COR-L47 (cell line): ENCODE data around the gene SAP130.

Source experiments
- DNase-seq: peaks from one replicate; lab custom pipeline; 2025; lab: John Stamatoyannopoulos, UW

SAP130 gene

GRCh38 chr2:128026448-128027277 is 1.2 kb downstream of the SAP130 start:
- no peak for DNase-seq

- DNase-seq = no peak
These were observed 3.0 kb downstream of the SAP130 start for GRCh38 chr2:128024816-128025215.

GRCh38 chr2:128017561-128017960 is 10.3 kb downstream of the SAP130 start:
- DNase-seq = no peak

GRCh38 chr2:128016620-128017019 is 11.2 kb downstream of the SAP130 start:
- DNase-seq = no peak

- no peak for DNase-seq
These were observed 15.2 kb downstream of the SAP130 start for GRCh38 chr2:128012698-128013097.

- no peak for DNase-seq
These were observed 19.7 kb downstream of the SAP130 start for GRCh38 chr2:128008074-128008672.

GRCh38 chr2:128004509-128004908 is 23.4 kb downstream of the SAP130 start:
- no peak for DNase-seq

- DNase-seq = no peak
These were observed 24.4 kb downstream of the SAP130 start for GRCh38 chr2:128003463-128003862.

- DNase-seq = no peak
These were observed 31.7 kb downstream of the SAP130 start for GRCh38 chr2:127996160-127996559.

GRCh38 chr2:127995725-127996124 is 32.1 kb downstream of the SAP130 start:
- no peak for DNase-seq

GRCh38 chr2:127993659-127994058 is 34.2 kb downstream of the SAP130 start:
- no peak for DNase-seq

GRCh38 chr2:127991742-127992141 is 36.1 kb downstream of the SAP130 start:
- DNase-seq = no peak

GRCh38 chr2:127986548-127987079 is 41.2 kb downstream of the SAP130 start:
- no peak for DNase-seq

- no peak for DNase-seq
These were observed 42.1 kb downstream of the SAP130 start for GRCh38 chr2:127985735-127986134.

GRCh38 chr2:127985026-127985734 is 42.7 kb downstream of the SAP130 start:
- no peak for DNase-seq

- DNase-seq = no peak
These were observed 43.3 kb downstream of the SAP130 start for GRCh38 chr2:127984551-127984950.

GRCh38 chr2:127969446-127969845 is 58.4 kb downstream of the SAP130 start:
- no peak for DNase-seq

GRCh38 chr2:127968610-127969339 is 59.1 kb downstream of the SAP130 start:
- DNase-seq = no peak

- no peak for DNase-seq
These were observed 66.1 kb downstream of the SAP130 start for GRCh38 chr2:127961729-127962128.

- no peak for DNase-seq
These were observed 70.6 kb downstream of the SAP130 start for GRCh38 chr2:127957240-127957639.

- DNase-seq = no peak
These were observed 73.0 kb downstream of the SAP130 start for GRCh38 chr2:127954857-127955256.

GRCh38 chr2:127953849-127954248 is 74.0 kb downstream of the SAP130 start:
- DNase-seq = no peak
